Suprapubic skin (tissue), 4 donors: ENCODE measurements around the gene TPCN2. TPM values are rescaled to one million over a fixed set of nuclear protein-coding genes. Genes with fewer than 3 reads are reported as not detected.

Experiments used
- DNase-seq, 2 donors: peaks; one replicate each; pipeline ENCODE4 v3.0.0-alpha.2; 2019; ENCODE audit warnings: low spot score in 2 of 2
- H3K27ac ChIP-seq: fragments of 200-600 bp; sonication (generic); one replicate; pipeline ENCODE4 v1.5.1; 2019
- H3K27me3 ChIP-seq: fragments of 200-600 bp; sonication (generic); one replicate; pipeline ENCODE4 v1.5.1; 2019
- H3K36me3 ChIP-seq: fragments of 200-600 bp; sonication (generic); one replicate; pipeline ENCODE4 v1.5.1; 2019
- H3K4me1 ChIP-seq: fragments of 200-600 bp; sonication (generic); one replicate; pipeline ENCODE4 v1.5.1; 2019
- H3K4me3 ChIP-seq: fragments of 200-600 bp; sonication (generic); one replicate; pipeline ENCODE4 v1.5.1; 2019; ENCODE audit warnings: mild to moderate bottlenecking
- H3K9me3 ChIP-seq: fragments of 200-600 bp; sonication (generic); one replicate; pipeline ENCODE4 v1.5.1; 2019
- CTCF ChIP-seq, 2 donors: fragments of 200-600 bp in 1 of 2; fragments of 450-650 bp in 1 of 2; sonication (generic) in 1 of 2; IDR thresholded peaks; one replicate each; pipeline ENCODE4 v1.5.1; 2016 to 2019; ENCODE audit warnings: antibody characterized with exemption in 2 of 2, mild to moderate bottlenecking in 1 of 2, moderate library complexity in 1 of 2
- EP300 ChIP-seq: sonication (generic); formaldehyde crosslinking; IDR thresholded peaks from one replicate; pipeline ENCODE4 v1.6.1; 2017; ENCODE audit warnings: antibody characterized with exemption
- POLR2A ChIP-seq, 2 donors: fragments of 450-650 bp; IDR thresholded peaks; one replicate each; pipeline ENCODE4 v1.6.1; 2017; ENCODE audit warnings: antibody characterized with exemption in 2 of 2, mild to moderate bottlenecking in 2 of 2, moderate library complexity in 2 of 2
- POLR2AphosphoS5 ChIP-seq, 3 donors: sonication (generic); formaldehyde crosslinking; IDR thresholded peaks; one replicate each; pipeline ENCODE4 v1.6.1; 2017; ENCODE audit warnings: antibody characterized with exemption in 3 of 3
- WGBS: methylation state at CpG from one replicate; pipeline ENCODE4 v1.1.5; 2018; 5-methylcytosine and 5-hydroxymethylcytosine counted together
- total RNA-seq, 4 donors: library from RNA; depleted of rRNA; stranded (reverse); fragments of >200 nt; gene quantifications; one replicate each; pipeline ENCODE4 v1.1.0, GENCODE V29; 2016

Gene TPCN2
- total RNA-seq, 4 donors from 2014 or later = 8.4 to 30.3 (median 24.4) TPM

DNA sequence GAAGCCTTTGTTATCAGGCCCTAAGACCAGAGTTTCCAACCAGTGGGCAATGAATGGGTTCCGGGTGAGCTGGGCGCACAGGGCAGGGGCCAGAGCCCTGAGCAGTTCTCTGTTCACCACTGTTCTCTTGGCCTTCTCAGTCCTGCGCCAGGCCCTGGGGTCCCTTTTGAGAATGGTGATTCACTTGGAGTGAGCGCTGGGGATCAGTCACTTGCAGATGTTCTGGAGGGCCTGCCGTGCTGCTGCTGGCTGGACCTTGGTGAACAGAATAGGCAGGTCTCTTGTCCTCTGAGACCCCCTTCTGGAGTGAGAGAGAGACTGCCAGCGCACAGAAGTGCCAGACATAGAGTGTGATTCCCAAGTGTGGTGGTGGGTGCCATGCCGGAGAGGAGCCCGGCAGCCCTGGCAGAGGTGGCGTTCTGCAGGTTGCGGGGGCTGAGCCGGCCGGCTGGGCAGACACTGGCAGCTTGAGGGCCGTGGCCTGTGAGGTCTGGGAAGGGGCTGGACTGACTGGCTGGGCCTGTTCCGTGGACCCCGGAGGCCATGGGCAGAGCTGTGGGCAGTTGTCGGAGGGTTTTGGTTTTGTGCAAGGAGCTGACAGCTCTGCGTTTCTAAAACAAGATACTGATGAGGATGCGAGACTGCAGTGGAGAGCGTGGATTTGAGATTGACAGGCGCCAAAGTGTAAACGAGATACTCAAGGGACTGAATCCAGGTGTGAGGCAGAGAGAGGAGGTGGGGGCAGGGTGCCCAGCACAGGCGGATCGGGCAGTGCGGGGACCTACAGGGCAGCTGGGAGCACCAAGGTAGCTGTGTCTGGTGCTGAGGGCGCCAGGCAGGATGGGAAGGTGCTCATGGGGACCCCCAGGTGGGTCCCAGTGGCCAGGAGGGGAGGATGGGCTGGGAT, 12.3 kb downstream of the TPCN2 start:
- no peaks in the 10 kb centered on the region for H3K4me1 ChIP-seq
- peaks cover 61% of the 10 kb centered on the region for H3K36me3 ChIP-seq
- no peak overlapping the region for H3K4me3 ChIP-seq
- TF ChIP-seq POLR2A (IDR thresholded peaks at IDR 0.05) (no peak), EP300 (no peak), CTCF (IDR thresholded peaks at IDR 0.05) (no peak), POLR2AphosphoS5 (IDR thresholded peaks at IDR 0.05) (no peak)
- H3K27me3 ChIP-seq = no peaks in the 10 kb centered on the region
- no peaks in the 10 kb centered on the region for H3K9me3 ChIP-seq
- 91% methylated on average over 20 of the region's 25 CpGs for WGBS
- DNase-seq = no peak
- no peak overlapping the region for H3K27ac ChIP-seq

- 80% methylated on average over 4 of the region's 4 CpGs for WGBS
- TF ChIP-seq POLR2AphosphoS5 (IDR thresholded peaks at IDR 0.05) = no peak
- TF ChIP-seq EP300 = no peak
- no peak for TF ChIP-seq CTCF (IDR thresholded peaks at IDR 0.05)
- no peak for TF ChIP-seq POLR2A (IDR thresholded peaks at IDR 0.05)
- H3K4me3 ChIP-seq = no peak overlapping the region
- no peaks in the 10 kb centered on the region for H3K27me3 ChIP-seq
- no peaks in the 10 kb centered on the region for H3K9me3 ChIP-seq
- H3K36me3 ChIP-seq = peaks cover 61% of the 10 kb centered on the region
- no peak overlapping the region for H3K27ac ChIP-seq
- no peaks in the 10 kb centered on the region for H3K4me1 ChIP-seq
- no peak for DNase-seq
These were observed 13.0 kb downstream of the TPCN2 start for GRCh38 chr11:69061713-69062053.

GRCh38 chr11:69062169-69062855, 13.6 kb downstream of the TPCN2 start:
- Histone ChIP-seq H3K27ac (no peak overlapping the region), H3K27me3 (no peaks in the 10 kb centered on the region), H3K36me3 (peaks cover 65% of the 10 kb centered on the region), H3K9me3 (no peaks in the 10 kb centered on the region), H3K4me1 (no peaks in the 10 kb centered on the region), H3K4me3 (no peak overlapping the region)
- 88% methylated on average over 13 of the region's 15 CpGs for WGBS
- no peak for DNase-seq
- no peak for TF ChIP-seq POLR2AphosphoS5 (IDR thresholded peaks at IDR 0.05)
- TF ChIP-seq POLR2A (IDR thresholded peaks at IDR 0.05) = no peak
- TF ChIP-seq CTCF (IDR thresholded peaks at IDR 0.05) = no peak
- TF ChIP-seq EP300 = no peak

- no peak for DNase-seq
- Histone ChIP-seq H3K27me3 (no peaks in the 10 kb centered on the region), H3K4me3 (no peak overlapping the region), H3K27ac (no peak overlapping the region), H3K9me3 (no peaks in the 10 kb centered on the region), H3K4me1 (no peaks in the 10 kb centered on the region), H3K36me3 (peaks cover 65% of the 10 kb centered on the region)
- TF ChIP-seq POLR2A (IDR thresholded peaks at IDR 0.05) (no peak), POLR2AphosphoS5 (IDR thresholded peaks at IDR 0.05) (no peak), CTCF (IDR thresholded peaks at IDR 0.05) (no peak), EP300 (no peak)
- WGBS = 86% methylated on average over 29 of the region's 34 CpGs
These were observed 14.3 kb downstream of the TPCN2 start for GRCh38 chr11:69062873-69063651.
